T-helper 2 cell treated with Interferon-gamma antibody and Interleukin-4, amounts not matched to agents 5 μg/mL and 100 μg/mL, for 36 hours (primary cell): ENCODE results near the gene CYB5A.

Experiments
- DNase-seq: peaks from one replicate; pipeline ENCODE4 v3.0.0; 2021; ENCODE audit warnings: low spot score
- H3K27ac Mint-ChIP-seq: one replicate; pipeline ENCODE4 v1.8.0; 2021; ENCODE audit warnings: mild to moderate bottlenecking, mixed read lengths
- H3K27me3 Mint-ChIP-seq: one replicate; pipeline ENCODE4 v1.8.0; 2021; ENCODE audit warnings: low read depth, mixed read lengths
- H3K36me3 Mint-ChIP-seq: one replicate; pipeline ENCODE4 v1.8.0; 2021; ENCODE audit warnings: low read depth, mixed read lengths
- H3K4me1 Mint-ChIP-seq: one replicate; pipeline ENCODE4 v1.8.0; 2021; ENCODE audit warnings: low read depth, mixed read lengths
- H3K4me3 Mint-ChIP-seq: one replicate; pipeline ENCODE4 v1.8.0; 2022; ENCODE audit warnings: mild to moderate bottlenecking, moderate library complexity, mixed read lengths
- H3K9me3 Mint-ChIP-seq: one replicate; pipeline ENCODE4 v1.8.0; 2021; ENCODE audit warnings: mixed read lengths

CYB5A gene

DNA sequence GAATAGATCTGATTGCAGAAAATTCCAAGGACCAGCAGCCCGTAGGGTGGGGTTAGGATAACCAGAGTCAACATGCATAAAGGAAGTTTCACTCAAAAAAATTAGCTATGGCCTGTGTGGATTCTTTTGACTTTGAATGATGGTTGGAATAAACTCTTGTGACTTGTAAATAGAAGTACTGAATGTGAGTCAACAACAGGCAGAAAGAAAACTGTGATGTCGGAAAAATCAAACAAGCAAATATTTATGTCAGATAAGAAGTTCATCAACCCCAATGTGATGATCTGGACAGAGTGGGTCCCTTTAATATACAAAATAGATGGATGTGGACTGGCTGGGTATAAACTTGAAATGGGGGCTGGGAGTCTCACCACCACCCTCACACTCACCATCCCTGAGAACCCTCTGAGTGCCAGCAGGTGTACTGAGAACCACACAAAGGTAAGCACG, 75.1 kb downstream of the CYB5A start:
- no peak for DNase-seq
- Mint-ChIP-seq H3K4me1 (no peaks in the 10 kb centered on the region), H3K27ac (no peak overlapping the region), H3K27me3 (peaks cover under 1% of the 10 kb centered on the region), H3K36me3 (no peaks in the 10 kb centered on the region), H3K4me3 (no peak overlapping the region), H3K9me3 (no peaks in the 10 kb centered on the region)

DNA sequence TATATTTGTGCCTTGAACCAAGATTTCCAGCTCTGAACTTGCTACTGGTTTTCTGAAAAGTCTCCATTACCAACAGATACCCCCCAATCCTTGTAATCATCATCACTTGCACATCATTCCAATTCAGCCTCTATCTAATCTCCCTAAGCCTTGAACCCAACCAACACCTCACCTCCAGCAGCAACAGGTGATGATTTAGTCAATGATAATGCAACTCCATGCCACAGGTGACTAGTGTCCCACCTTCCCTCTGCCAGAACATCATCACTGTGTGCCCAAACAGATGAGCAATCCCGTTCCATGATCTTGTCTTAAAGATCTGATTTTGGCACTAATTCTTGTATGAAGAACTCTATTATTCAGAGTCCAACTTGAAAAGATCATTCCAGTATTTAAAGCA, 75.9 kb downstream of the CYB5A start:
- no peak overlapping the region for H3K4me3 Mint-ChIP-seq
- H3K36me3 Mint-ChIP-seq, result no peaks in the 10 kb centered on the region
- no peak for DNase-seq
- no peak overlapping the region for H3K27ac Mint-ChIP-seq
- H3K4me1 Mint-ChIP-seq, result no peaks in the 10 kb centered on the region
- H3K27me3 Mint-ChIP-seq, result peaks cover 3% of the 10 kb centered on the region
- no peaks in the 10 kb centered on the region for H3K9me3 Mint-ChIP-seq

DNA sequence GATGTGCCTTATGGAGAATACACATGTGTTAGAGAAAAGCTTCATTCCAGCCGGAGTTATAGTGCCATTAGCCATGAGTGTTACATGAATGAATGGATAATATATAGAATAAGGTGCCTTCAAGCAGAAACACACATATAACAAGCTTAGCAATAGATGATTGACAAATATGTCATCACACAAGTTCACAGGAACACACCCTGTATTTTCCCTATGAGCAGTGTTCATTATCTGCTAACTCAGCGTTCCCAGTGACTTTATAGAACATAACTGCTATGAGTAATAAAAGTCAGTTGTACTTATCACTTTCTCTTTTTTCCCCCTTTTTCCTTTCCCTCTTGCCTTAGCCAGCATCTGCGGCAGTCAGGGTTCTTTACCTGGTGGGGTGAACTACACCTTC, 78.3 kb downstream of the CYB5A start:
- DNase-seq, result no peak
- peaks cover 3% of the 10 kb centered on the region for H3K27me3 Mint-ChIP-seq
- no peak overlapping the region for H3K27ac Mint-ChIP-seq
- H3K9me3 Mint-ChIP-seq, result no peaks in the 10 kb centered on the region
- H3K4me3 Mint-ChIP-seq, result no peak overlapping the region
- H3K36me3 Mint-ChIP-seq, result no peaks in the 10 kb centered on the region
- no peaks in the 10 kb centered on the region for H3K4me1 Mint-ChIP-seq

DNA sequence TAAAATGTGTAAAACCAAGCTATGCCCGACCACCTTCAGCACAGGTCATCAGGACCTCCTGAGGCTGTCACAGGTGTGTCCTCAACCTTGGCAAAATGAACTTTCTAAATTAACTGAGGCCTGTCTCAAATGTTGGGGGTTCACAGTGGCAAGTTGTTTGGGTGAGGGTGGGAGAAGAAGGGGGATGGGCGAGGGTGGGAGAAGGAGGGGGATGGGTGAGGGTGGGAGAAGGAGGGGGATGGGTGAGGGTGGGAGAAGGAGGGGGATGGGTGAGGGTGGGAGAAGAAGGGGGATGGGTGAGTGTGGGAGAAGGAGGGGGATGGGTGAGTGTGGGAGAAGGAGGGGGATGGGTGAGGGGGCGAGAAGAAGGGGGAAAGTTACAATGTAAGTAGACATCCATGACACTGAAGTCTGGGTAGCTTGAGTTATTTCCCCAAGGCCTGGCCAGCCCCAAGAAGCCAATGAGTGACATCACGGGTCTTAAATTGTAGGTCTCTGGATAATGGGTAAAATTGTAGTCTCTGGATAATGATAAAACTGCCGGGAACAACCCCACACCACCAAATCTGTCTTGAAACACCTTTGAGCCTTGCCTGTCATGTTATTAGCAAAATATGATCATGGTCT, 87.1 kb downstream of the CYB5A start:
- Mint-ChIP-seq H3K4me1 (no peaks in the 10 kb centered on the region), H3K4me3 (no peak overlapping the region), H3K36me3 (no peaks in the 10 kb centered on the region), H3K27me3 (no peaks in the 10 kb centered on the region), H3K9me3 (no peaks in the 10 kb centered on the region), H3K27ac (no peak overlapping the region)
- DNase-seq, result no peak

DNA sequence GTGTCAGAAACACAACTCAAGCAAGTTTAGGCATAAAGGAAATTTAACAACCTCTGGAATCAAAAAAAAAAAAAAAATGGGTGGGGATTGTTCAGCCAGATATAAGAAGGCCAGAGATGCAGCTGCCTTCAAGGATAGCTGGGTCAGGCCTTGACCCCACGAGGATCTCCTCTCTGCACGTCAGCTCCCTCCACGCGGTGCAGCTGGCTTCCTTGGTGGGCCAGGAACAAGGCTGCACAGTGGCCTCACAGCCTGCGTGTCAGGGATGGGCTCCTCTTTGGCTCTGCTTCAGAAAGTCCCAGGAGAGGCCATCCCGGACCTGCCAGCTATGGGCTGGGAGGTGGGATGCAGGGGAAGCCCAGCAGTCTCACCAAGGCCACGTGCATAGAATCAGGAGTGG, 88.0 kb downstream of the CYB5A start:
- no peaks in the 10 kb centered on the region for H3K36me3 Mint-ChIP-seq
- H3K4me3 Mint-ChIP-seq, result no peak overlapping the region
- H3K27me3 Mint-ChIP-seq, result no peaks in the 10 kb centered on the region
- H3K27ac Mint-ChIP-seq, result no peak overlapping the region
- H3K9me3 Mint-ChIP-seq, result no peaks in the 10 kb centered on the region
- H3K4me1 Mint-ChIP-seq, result no peaks in the 10 kb centered on the region
- no peak for DNase-seq
